ENCODE results near the gene GPC1.

DNA sequence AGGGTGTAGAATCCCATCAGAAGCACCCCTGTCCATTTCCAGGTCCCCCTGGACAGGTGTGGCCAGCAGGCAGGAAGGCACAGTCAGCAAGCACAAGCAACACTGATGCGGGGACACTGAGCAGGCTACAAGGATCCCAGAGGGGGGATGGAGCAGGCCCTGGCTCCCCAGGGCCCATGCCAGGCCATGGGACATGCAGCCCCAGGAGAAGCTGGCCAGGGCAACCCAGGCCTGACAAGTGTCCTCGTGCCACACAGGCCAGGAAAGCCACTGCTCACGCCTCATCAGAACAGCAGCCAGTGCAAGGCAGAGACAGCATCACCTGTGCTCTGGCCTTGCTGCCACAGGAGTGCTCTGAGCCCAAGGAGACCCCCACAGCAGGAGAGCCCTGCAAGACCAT lies 14.1 kb upstream of the GPC1 start:
- TF ChIP-seq, protein P1, sequence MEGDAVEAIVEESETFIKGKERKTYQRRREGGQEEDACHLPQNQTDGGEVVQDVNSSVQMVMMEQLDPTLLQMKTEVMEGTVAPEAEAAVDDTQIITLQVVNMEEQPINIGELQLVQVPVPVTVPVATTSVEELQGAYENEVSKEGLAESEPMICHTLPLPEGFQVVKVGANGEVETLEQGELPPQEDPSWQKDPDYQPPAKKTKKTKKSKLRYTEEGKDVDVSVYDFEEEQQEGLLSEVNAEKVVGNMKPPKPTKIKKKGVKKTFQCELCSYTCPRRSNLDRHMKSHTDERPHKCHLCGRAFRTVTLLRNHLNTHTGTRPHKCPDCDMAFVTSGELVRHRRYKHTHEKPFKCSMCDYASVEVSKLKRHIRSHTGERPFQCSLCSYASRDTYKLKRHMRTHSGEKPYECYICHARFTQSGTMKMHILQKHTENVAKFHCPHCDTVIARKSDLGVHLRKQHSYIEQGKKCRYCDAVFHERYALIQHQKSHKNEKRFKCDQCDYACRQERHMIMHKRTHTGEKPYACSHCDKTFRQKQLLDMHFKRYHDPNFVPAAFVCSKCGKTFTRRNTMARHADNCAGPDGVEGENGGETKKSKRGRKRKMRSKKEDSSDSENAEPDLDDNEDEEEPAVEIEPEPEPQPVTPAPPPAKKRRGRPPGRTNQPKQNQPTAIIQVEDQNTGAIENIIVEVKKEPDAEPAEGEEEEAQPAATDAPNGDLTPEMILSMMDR (IDR thresholded peaks at IDR 0.05), result no peak
- TF ChIP-seq POLR2A (IDR thresholded peaks at IDR 0.05), result no peak

Data from heart left ventricle (tissue), 13 donors.